BLaER1 treated with 17β-estradiol and CSF1 and Interleukin-3, amounts not matched to agents 10 nM and 100 nM (cell line): ENCODE measurements around the gene ANKRD2.

Experiments
- H3K27ac ChIP-seq, 11 experiments: shearing (Covaris generic); formaldehyde crosslinking; 2 replicates each; pipeline ENCODE4 v1.8.1; 2022
- H3K27me3 ChIP-seq, 11 experiments: shearing (Covaris generic); formaldehyde crosslinking; 2 replicates each; pipeline ENCODE4 v1.8.1; 2022
- H3K36me3 ChIP-seq, 11 experiments: shearing (Covaris generic); formaldehyde crosslinking; 2 replicates each; pipeline ENCODE4 v1.8.1; 2022
- H3K4me1 ChIP-seq, 10 experiments: shearing (Covaris generic); formaldehyde crosslinking; 2 replicates each; pipeline ENCODE4 v1.8.1; 2022
- H3K4me2 ChIP-seq, 11 experiments: shearing (Covaris generic); formaldehyde crosslinking; 2 replicates each; pipeline ENCODE4 v1.8.1; 2022
- H3K4me3 ChIP-seq, 10 experiments: shearing (Covaris generic); formaldehyde crosslinking; 2 replicates each; pipeline ENCODE4 v1.8.1; 2022
- H3K9ac ChIP-seq, 11 experiments: shearing (Covaris generic); formaldehyde crosslinking; 2 replicates each; pipeline ENCODE4 v1.8.1; 2022
- H3K9me3 ChIP-seq, 11 experiments: shearing (Covaris generic); formaldehyde crosslinking; replicated peaks in 1 of 11; 2 replicates each; pipeline ENCODE4 v1.8.1; 2022
- H4K20me1 ChIP-seq, 11 experiments: shearing (Covaris generic); formaldehyde crosslinking; 2 replicates each; pipeline ENCODE4 v1.8.1; 2022
- Cebpa-rat ChIP-seq, 11 experiments: shearing (Covaris generic); IDR thresholded peaks; 2 replicates each; pipeline ENCODE4 v1.8.1; 2022

The ANKRD2 gene

GRCh38 chr10:97532935-97533671, 39.5 kb upstream of the ANKRD2 start:
- no peak overlapping the region for H3K4me3 ChIP-seq
- H3K36me3 ChIP-seq = no peaks in the 10 kb centered on the region
- peaks cover 0 to 22% (median 0%) of the 10 kb centered on the region in 11 experiments; a peak in 4 of 22 replicates for H4K20me1 ChIP-seq
- H3K27ac ChIP-seq = no peak overlapping the region
- no peak overlapping the region for H3K9ac ChIP-seq
- no peak overlapping the region for H3K4me2 ChIP-seq
- TF ChIP-seq Cebpa-rat (IDR thresholded peaks at IDR 0.05) = no peak
- no peaks in the 10 kb centered on the region; a peak in 1 of 20 replicates for H3K4me1 ChIP-seq
- no peaks in the 10 kb centered on the region for H3K27me3 ChIP-seq
- H3K9me3 ChIP-seq = peaks cover 0 to 7% (median 0%) of the 10 kb centered on the region in 11 experiments; a peak in 7 of 22 replicates

GRCh38 chr10:97533888-97534287, 38.7 kb upstream of the ANKRD2 start:
- Histone ChIP-seq H3K36me3 (no peaks in the 10 kb centered on the region), H3K4me3 (no peak overlapping the region), H3K27me3 (no peaks in the 10 kb centered on the region), H3K9me3 (peaks cover 0 to 7% (median 0%) of the 10 kb centered on the region in 11 experiments; a peak in 7 of 22 replicates), H3K9ac (no peak overlapping the region), H4K20me1 (peaks cover 0 to 22% (median 0%) of the 10 kb centered on the region in 11 experiments; a peak in 4 of 22 replicates), H3K4me2 (no peak overlapping the region), H3K4me1 (no peaks in the 10 kb centered on the region; a peak in 1 of 20 replicates), H3K27ac (no peak overlapping the region)
- TF ChIP-seq Cebpa-rat (IDR thresholded peaks at IDR 0.05) = no peak

- no peak for TF ChIP-seq Cebpa-rat (IDR thresholded peaks at IDR 0.05)
- H3K27me3 ChIP-seq = no peaks in the 10 kb centered on the region
- H3K4me3 ChIP-seq = no peak overlapping the region
- peaks cover 0 to 7% (median 2%) of the 10 kb centered on the region in 10 experiments; a peak in 9 of 20 replicates for H3K4me1 ChIP-seq
- H3K4me2 ChIP-seq = no peak overlapping the region
- peaks cover 0 to 2% (median 0%) of the 10 kb centered on the region in 11 experiments; a peak in 5 of 22 replicates for H3K9me3 ChIP-seq
- H3K9ac ChIP-seq = no peak overlapping the region
- no peaks in the 10 kb centered on the region for H3K36me3 ChIP-seq
- peaks cover 0 to 22% (median 0%) of the 10 kb centered on the region in 11 experiments; a peak in 4 of 22 replicates for H4K20me1 ChIP-seq
- no peak overlapping the region for H3K27ac ChIP-seq
Observed at GRCh38 chr10:97534746-97535367, 37.7 kb upstream of the ANKRD2 start.

- TF ChIP-seq Cebpa-rat (IDR thresholded peaks at IDR 0.05) = no peak
- Histone ChIP-seq H3K27me3 (no peaks in the 10 kb centered on the region), H4K20me1 (peaks cover 0 to 19% (median 0%) of the 10 kb centered on the region in 11 experiments; a peak in 5 of 22 replicates), H3K36me3 (no peaks in the 10 kb centered on the region), H3K27ac (no peak overlapping the region), H3K9ac (no peak overlapping the region), H3K9me3 (no peaks in the 10 kb centered on the region), H3K4me3 (no peak overlapping the region), H3K4me2 (no peak overlapping the region), H3K4me1 (peaks cover 7 to 31% (median 19%) of the 10 kb centered on the region in 10 experiments)
Observed at GRCh38 chr10:97537186-97537869, 35.3 kb upstream of the ANKRD2 start.

DNA sequence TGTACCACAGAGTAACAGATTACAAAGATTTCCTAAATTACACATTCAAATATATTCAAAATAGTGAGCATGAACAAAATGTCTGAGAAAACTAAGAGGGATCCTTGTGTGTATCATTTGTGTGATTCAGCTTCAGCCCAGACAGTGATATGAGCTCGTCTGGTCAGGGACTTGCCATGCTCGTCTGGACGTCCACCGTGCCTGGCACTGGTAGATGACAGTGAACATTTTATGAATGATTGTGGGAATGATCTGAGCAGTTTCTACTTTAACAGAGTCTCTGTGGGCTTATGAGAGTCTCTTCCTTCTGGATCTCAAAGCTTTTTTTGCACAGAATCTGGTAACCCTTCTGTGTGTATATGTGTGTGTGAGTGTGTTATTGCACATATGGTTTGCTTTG, 34.2 kb upstream of the ANKRD2 start:
- peaks cover 0 to 17% (median 0%) of the 10 kb centered on the region in 11 experiments; a peak in 4 of 22 replicates for H4K20me1 ChIP-seq
- no peak overlapping the region for H3K4me3 ChIP-seq
- H3K4me2 ChIP-seq = no peak overlapping the region
- H3K27me3 ChIP-seq = no peaks in the 10 kb centered on the region
- H3K27ac ChIP-seq = no peak overlapping the region
- no peaks in the 10 kb centered on the region for H3K9me3 ChIP-seq
- peaks cover 18 to 42% (median 30%) of the 10 kb centered on the region in 10 experiments for H3K4me1 ChIP-seq
- no peak for TF ChIP-seq Cebpa-rat (IDR thresholded peaks at IDR 0.05)
- no peak overlapping the region for H3K9ac ChIP-seq
- no peaks in the 10 kb centered on the region for H3K36me3 ChIP-seq

- Histone ChIP-seq H3K4me3 (no peak overlapping the region), H3K27ac (no peak overlapping the region), H3K9me3 (no peaks in the 10 kb centered on the region), H3K27me3 (no peaks in the 10 kb centered on the region), H3K4me2 (no peak overlapping the region), H3K36me3 (no peaks in the 10 kb centered on the region), H4K20me1 (peaks cover 0 to 17% (median 0%) of the 10 kb centered on the region in 11 experiments; a peak in 4 of 22 replicates), H3K9ac (no peak overlapping the region), H3K4me1 (peaks cover 22 to 46% (median 34%) of the 10 kb centered on the region in 10 experiments)
- TF ChIP-seq Cebpa-rat (IDR thresholded peaks at IDR 0.05) = no peak
Observed at GRCh38 chr10:97538839-97539238, 33.7 kb upstream of the ANKRD2 start.

DNA sequence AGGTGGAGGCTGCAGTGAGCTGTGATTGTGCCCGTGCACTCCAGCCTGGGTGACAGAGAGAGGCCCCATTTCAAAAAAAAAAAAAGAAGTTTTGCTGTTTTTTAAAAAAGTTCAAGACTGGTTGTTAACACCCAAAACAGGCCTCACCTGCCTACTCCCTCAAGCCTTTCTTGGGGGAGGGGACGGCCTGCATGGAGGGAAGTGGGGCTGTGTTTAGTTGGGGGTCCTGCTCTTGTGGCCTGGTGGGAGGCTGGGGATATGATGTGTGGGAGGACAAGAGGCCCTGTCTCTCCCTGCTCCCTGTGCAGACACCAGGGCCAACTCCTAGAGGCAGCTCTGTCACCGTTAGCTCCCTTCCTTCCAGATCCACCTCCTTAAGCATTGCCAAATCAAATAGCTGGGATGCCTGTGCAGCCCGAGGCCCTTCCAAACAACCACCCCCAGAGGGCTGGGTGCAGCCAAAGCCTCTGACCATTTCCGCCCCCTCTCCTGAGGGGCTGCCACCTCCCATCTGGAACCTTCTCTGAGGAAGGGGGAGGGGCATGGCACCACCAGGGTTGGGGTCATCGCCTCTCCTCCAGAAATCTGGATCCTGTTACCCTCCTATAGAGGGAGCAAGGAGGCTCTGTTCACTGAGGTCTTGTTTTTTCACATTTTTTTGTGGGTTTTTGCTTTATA, 32.9 kb upstream of the ANKRD2 start:
- Histone ChIP-seq H3K27ac (no peak overlapping the region), H4K20me1 (peaks cover 0 to 17% (median 0%) of the 10 kb centered on the region in 11 experiments; a peak in 4 of 22 replicates), H3K27me3 (no peaks in the 10 kb centered on the region), H3K36me3 (no peaks in the 10 kb centered on the region), H3K4me3 (no peak overlapping the region), H3K4me2 (peak overlapping the region in 4 of 11 experiments; percentile 3 to 86 (median 8); a peak in 2 of 22 replicates), H3K4me1 (peaks cover 23 to 55% (median 40%) of the 10 kb centered on the region in 10 experiments), H3K9me3 (no peaks in the 10 kb centered on the region), H3K9ac (no peak overlapping the region)
- no peak for TF ChIP-seq Cebpa-rat (IDR thresholded peaks at IDR 0.05)

DNA sequence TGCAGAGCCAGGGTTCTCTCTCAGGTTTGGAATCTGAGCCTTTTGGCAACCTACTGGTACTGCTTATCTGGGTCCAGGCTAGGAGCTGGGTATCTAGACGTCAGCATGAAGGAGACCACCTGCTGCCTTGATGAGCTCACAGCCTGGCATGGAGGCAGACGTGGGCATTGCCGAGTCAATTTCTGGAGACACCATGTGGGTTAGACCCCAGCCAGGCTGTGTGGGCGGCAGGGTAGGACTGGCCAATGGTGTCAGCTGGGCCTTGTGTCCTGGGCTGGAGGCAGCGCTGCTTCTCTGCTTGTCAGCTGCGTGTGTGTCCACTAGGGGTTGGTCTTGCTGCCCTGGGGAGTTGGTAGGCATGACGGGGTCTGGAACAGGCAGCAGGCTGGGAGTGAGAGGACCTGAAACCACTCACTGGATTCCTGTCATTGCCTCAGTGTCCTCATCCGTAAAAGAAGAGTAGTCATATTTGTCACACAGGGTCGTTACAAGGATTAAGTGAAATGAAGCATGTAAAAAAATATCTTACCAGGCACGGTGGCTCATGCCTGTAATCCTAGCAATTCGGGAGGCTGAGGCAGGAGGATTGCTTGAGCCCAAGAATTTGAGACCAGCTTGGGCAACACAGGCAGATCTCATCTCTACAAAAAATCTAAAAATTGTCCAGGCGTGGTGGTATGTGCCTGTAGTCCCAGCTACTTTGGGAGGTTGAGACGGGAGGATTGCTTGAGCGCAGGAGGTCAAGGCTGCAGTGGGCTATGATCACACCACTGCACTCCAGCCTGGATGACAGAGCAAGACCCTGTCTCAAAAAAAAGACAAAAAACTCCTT, 31.7 kb upstream of the ANKRD2 start:
- H3K9ac ChIP-seq = 0 out of 22 replicates have a peak overlapping the region, but pooled peaks of 1 of the 11 experiments have one; percentile 23
- H3K9me3 ChIP-seq = no peaks in the 10 kb centered on the region
- peaks cover 0 to 17% (median 0%) of the 10 kb centered on the region in 11 experiments; a peak in 4 of 22 replicates for H4K20me1 ChIP-seq
- peaks cover 23 to 65% (median 40%) of the 10 kb centered on the region in 10 experiments for H3K4me1 ChIP-seq
- H3K36me3 ChIP-seq = no peaks in the 10 kb centered on the region
- peak overlapping the region in 6 of 11 experiments; percentile 86 to 95 (median 93); a peak in 9 of 22 replicates for H3K4me2 ChIP-seq
- H3K27me3 ChIP-seq = no peaks in the 10 kb centered on the region
- TF ChIP-seq Cebpa-rat (IDR thresholded peaks at IDR 0.05) = no peak
- H3K27ac ChIP-seq = 0 out of 22 replicates have a peak overlapping the region, but pooled peaks of 1 of the 11 experiments have one; percentile 9
- no peak overlapping the region for H3K4me3 ChIP-seq
